Stimulated activated CD4-positive, alpha-beta T cell treated with anti-CD3 and anti-CD28 coated beads, Interleukin-1b, Interleukin-23, amount 100 ng/mL, for 24 hours (primary cell): Measurements from ENCODE around the gene CWC27.
"Not testable (repeated sequence)": the region's sequence is repeated elsewhere in the genome, so short reads cannot be mapped to it uniquely, and the experiment has no call there.

Experiments used
- DNase-seq, 4 experiments: peaks; one replicate each; pipeline ENCODE4 v3.0.0-alpha.2; 2020; ENCODE audit warnings: low read depth in 4 of 4, low spot score in 1 of 4

Gene CWC27

GRCh38 chr5:64788156-64788555 is 19.4 kb downstream of the CWC27 start:
- DNase-seq = no peak

DNA sequence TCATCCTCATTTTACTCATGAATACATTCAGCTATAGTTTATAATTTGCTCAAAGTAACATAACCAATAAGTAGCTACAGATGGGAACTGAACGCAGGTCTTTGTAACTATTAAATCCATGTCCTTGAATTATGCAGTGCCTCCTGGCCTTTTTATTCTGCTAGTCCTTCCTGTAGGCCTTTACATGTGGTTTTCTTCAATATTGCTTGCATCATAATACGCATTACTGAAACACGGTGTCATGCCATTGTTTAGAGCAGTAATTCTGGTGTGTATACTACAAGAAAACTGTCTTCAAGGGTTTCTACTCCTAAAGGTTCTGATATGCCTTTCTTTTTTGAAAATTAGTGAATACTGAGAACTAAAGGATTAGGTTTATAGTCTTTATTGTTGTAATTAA is 20.7 kb downstream of the CWC27 start:
- no peak for DNase-seq

DNA sequence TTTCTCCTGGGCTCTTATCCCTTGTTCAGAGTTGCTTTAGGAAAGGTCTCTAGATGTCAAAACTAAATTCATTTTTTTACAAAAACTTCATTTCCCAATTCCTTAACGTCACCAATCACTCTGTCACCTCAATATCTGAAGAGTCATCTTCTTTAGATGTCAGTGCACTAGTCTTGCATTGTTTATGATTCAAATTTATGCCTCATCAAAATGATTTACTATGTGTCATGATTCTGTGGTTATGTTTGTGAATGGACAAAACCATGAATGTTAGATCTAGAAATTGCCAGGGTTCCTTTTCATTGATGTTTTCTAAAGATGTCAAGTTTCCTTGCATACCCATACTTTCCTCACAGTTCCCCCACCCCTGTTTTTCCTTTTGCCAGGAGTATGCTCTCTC is 21.5 kb downstream of the CWC27 start:
- no peak for DNase-seq

DNA sequence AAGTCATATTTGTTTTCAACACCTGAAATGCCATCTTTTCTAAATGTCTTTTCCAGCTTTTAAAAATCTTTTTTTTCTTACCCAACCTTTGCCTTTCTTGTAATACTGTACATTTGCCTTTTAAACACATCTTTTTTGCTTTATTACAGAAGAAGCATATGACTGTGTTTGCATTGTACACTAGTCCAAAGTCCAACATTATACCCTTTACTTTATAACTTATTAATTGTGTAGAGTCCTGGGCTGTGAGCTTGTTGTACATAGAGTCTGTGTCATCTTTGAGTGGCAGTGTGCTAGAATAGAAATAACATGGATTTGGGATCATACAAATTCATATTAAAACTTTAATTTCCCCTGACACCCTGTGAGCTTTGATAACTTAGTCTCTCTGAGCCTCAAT is 23.7 kb downstream of the CWC27 start:
- DNase-seq = no peak

- DNase-seq = no peak
These were observed 25.5 kb downstream of the CWC27 start for GRCh38 chr5:64794053-64794770.

DNA sequence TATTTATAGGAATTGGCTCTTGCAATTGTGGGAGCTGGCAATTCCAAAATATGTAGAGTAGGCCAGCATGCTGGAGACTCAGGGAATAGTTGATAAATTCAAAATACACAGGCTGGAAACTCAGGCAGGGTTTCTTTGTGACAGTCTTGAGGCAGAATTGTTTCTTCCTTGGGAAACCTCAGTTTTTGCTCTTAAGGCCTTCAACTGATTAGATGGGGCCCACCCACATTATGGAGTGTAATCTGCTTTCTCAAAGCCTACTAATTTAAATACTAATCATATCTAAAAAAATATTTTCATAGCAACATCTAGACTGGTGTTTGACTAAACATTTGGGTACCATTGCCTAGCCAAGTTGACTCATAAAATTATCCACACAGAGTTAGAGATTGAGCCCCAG is 27.6 kb downstream of the CWC27 start:
- no peak for DNase-seq

DNA sequence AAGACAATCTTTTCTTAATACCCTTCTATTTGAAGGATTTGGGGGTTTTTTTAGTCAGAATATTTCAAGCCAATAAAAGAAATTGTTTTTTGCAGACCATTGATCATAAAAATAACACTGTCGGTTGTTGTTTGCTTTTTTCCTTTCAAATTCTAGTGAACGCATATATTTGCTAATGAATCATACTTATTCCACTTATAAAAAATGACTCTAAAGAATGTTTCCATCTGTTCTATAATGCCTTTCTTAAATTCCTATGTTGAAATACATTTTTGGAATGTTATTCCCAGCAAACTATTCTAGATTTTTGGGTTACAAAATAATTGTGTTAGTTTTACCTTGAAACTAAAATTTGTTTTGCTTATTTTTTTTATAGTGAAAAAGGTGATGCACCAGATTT is 32.2 kb downstream of the CWC27 start:
- no peak for DNase-seq

DNA sequence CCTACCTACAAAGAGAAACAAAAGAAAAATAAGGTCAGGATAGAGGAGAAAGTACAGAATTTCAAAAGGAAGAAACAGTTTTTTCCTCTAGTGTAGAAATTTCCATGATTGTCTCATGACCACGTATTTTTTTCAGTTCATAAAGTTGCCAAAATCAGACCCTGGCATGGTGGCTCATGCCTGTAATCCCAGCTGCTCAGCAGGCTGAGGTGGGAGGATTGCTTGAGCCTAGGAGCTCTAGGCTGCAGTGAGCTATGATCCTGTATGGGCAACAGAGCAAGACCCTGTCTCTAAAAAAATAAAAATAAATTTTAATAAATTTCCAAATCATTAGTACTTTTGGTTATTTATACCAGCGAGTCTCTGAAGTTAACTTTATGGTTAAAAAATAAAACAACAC is 37.8 kb downstream of the CWC27 start:
- DNase-seq = no peak

DNA sequence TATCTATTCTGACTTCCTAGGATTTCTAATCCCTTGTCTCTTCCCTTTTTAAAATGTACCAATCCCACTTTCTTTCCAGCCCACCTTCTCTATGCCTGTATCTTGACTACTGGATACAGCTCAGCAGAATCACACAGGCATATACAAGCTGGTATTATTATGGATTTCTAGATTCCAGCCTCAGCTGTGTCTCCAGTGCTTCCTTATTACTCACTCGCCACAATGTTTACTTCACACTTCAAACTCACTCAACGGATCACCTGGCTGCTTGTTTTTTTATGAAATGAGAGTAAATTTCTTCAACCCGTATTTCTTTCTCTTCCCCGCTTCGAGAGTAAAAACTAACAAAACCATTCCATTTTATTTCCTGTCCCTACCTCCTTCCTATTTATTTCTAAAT is 38.8 kb downstream of the CWC27 start:
- no peak for DNase-seq

DNA sequence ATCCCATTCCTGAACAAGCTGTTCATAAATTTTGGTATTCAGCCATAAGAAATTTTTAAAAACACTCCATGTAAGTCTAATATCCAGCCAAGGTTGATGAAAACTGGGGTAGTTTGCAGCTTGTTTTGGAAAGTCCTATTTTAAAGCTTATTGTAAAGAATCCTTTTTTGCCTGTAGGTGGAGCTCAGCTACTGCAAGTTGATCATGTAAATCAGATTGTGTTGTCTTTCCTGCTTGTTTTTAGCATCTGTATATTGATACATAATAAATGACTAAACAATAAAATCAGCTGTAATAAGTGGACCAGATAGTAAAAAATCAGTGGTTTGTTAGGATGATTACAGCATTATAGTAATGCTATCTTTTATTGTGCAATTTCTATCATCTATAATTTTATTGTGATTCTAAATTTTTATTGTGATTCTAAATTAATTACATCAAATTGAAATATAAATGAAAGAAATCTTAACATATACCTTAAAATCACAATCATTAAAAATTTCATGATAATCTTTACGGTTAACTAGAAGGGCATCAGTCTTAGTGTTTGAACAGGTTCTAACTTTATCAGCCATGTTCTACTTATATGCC is 42.4 kb downstream of the CWC27 start:
- no peak for DNase-seq

DNA sequence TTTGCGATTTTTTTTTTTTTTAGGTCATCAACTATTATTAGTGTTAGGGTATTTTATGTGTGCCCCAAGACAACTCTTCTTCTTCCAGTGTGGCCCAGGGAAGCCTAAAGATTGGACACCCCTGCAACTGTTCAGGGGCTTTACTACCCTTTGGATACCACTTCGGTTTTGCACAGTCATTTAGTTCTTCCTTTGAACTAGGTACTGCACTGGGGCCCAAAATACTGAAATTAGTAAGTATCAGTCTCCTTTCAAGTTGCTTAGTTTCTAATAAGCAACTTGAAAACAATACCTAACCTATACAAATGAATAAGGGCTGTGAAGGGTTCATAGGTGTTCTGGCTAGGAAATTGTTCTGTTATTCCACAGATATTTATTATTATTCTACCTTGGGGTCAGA is 45.3 kb downstream of the CWC27 start:
- DNase-seq = no peak

GRCh38 chr5:64818245-64818644 is 49.5 kb downstream of the CWC27 start:
- DNase-seq = no peak

DNA sequence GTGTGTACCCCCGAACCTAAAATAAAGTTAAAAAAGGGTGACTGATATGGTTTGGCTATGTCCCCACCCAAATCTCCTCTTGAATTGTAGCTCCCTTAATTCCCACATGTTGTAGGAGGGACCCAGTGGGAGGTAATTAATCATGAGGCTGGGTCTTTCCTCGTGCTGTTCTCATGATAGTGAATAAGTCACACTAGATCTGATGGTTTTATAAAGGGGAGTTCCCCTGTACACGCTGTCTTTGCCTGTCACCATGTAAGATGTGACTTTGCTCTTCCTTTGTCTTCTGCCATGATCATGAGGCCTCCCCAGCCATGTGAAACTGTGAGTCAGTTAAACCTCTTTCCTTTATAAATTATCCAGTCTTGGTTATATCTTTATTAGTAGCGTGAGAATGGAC is 50.6 kb downstream of the CWC27 start:
- not testable (repeated sequence) for DNase-seq

GRCh38 chr5:64822320-64822719 is 53.6 kb downstream of the CWC27 start:
- DNase-seq = no peak

DNA sequence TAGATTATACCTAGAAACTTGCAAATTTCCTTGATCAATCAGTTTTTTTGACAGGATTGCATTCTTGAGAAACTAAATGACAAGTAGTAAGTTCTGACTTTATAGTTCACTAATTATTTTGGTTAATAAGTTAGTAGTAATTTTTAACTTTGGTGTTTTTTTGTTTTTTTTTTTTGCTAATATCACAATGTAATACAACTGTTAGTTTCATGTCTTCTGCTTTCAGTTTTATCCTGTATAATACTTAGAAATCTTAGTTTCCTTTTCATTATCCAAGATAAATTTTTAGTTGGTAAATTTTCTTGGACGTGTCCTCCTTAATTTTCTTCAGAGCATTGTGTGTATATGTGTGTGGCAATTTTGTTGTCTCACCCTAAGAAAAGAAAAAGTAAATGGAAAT is 57.8 kb downstream of the CWC27 start:
- DNase-seq = no peak

GRCh38 chr5:64827703-64828102 is 59.0 kb downstream of the CWC27 start:
- DNase-seq = no peak

GRCh38 chr5:64830650-64831049 is 61.9 kb downstream of the CWC27 start:
- DNase-seq = not testable (repeated sequence)

DNA sequence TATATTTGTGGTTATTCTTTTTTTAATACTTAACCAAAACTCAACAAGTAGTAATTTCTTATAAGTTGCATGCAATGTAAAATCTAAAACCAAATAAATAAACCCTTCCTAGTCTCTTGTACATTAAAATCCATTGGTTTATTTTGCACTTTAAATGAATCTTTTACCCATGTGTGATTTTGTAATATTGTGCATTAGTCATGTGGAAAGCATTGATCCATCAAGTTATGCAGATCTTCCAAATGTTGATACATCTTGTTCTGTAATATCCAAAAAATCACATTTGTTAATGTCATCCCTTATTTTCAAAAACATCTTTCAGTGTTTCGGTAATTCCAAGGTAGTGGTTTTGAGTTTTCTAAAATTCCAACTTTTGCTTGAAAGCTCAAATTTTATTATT is 63.3 kb downstream of the CWC27 start:
- no peak for DNase-seq

DNA sequence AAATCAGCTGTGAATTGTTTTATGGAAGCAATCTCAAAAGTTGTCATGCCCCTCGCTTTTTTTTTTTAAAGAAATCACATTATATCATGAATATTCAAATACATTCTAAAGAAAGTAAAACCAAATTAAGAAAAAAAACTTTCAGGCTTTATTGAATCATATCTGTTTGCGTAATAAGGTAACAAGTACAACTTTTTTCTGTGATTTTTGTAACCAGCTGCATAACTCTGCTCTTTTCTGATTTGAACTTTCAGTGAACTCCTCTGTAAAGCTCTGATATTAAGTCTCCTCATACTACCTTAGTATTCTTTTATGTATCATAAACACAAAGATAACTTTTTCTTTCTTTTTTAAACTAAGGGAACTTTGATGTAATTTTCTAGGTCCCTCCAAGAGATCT is 65.3 kb downstream of the CWC27 start:
- DNase-seq = no peak

DNA sequence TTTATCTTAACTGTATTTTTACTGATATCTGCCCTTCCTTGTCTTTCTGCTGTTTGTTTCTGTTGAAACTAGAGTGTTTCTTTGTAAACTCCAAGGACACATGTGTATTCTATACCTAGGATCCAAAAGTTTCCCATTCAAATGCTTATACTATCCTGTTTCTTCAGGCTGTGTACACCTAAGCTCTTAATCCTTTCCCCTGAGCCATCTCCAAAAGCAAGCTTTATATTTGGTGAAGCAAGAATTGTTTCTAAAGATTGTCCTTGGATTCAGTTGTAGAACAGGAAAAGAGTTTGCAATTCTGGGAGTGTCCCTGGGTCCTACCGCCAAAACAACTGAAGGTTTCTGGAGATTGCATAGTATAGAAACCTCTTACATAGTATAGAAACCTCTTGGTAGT is 65.9 kb downstream of the CWC27 start:
- no peak for DNase-seq

DNA sequence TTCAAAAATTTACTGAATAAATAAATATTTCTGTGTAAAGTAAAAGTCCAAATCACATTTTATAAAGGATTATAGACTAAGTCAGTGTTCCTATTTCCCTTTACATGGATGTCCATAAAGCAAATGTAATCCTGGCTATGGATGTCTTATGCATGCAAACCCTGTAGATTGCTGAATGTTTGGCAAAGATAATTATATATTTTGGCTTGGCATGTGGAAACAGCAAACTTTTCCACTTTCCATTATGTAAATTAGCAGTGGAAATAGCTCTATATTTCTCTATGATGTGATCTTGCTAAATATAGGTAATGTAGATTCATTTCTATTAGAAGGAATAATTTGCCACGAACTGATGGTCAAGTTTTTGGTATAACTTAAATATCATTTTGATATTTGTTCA is 66.5 kb downstream of the CWC27 start:
- no peak for DNase-seq

- no peak for DNase-seq
These were observed 67.5 kb downstream of the CWC27 start for GRCh38 chr5:64836190-64836755.

- no peak for DNase-seq
These were observed 68.1 kb downstream of the CWC27 start for GRCh38 chr5:64836786-64837185.
